Keratinocyte (primary cell): Measurements from ENCODE around the gene FOXR2. TPM values are rescaled to one million over a fixed set of nuclear protein-coding genes. Genes with fewer than 3 reads are reported as not detected.

Experiments used
- DNase-seq: peaks from one replicate; pipeline ENCODE4 v3.0.0-alpha.2; 2011; ENCODE audit warnings: low read depth, missing footprints, low spot score
- FAIRE-seq: peaks from 2 replicates; lab custom pipeline; 2011; peaks lifted over from hg19 to GRCh38; lab: Jason Lieb, UNC
- H2AFZ ChIP-seq: 2 replicates; pipeline ENCODE4 v1.6.0; 2012; ENCODE audit warnings: low read length, control low read depth, inconsistent platforms; ENCODE audit not compliant: control insufficient read depth
- H3K27ac ChIP-seq: 2 replicates; pipeline ENCODE4 v1.5.1; 2011; ENCODE audit warnings: low read length; ENCODE audit not compliant: control insufficient read depth, insufficient read depth
- H3K27me3 ChIP-seq: 3 replicates; pipeline ENCODE4 v1.6.0; 2011; ENCODE audit warnings: low read length; ENCODE audit not compliant: control insufficient read depth, insufficient read depth; ENCODE audit errors: extremely low read depth
- H3K36me3 ChIP-seq, 2 experiments: 2 replicates in 1 of 2; 3 replicates in 1 of 2; pipeline ENCODE4 v1.5.1; 2011; ENCODE audit warnings: low read length in 2 of 2, mild to moderate bottlenecking in 1 of 2; ENCODE audit not compliant: control insufficient read depth in 2 of 2, insufficient read depth in 2 of 2; ENCODE audit errors: extremely low read depth in 1 of 2
- H3K4me1 ChIP-seq: 3 replicates; pipeline ENCODE4 v1.5.1; 2011; ENCODE audit warnings: low read length; ENCODE audit not compliant: control insufficient read depth, insufficient read depth; ENCODE audit errors: extremely low read depth
- H3K4me2 ChIP-seq: 3 replicates; pipeline ENCODE4 v1.6.0; 2011; ENCODE audit warnings: low read depth, low read length; ENCODE audit not compliant: control insufficient read depth, insufficient read depth; ENCODE audit errors: extremely low read depth
- H3K4me3 ChIP-seq, 3 experiments: fragments of 200-600 bp in 1 of 3; sonication (generic) in 1 of 3; 2 replicates in 2 of 3; 3 replicates in 1 of 3; pipeline ENCODE4 v1.5.1; 2011 to 2016; ENCODE audit warnings: low read length in 3 of 3, mild to moderate bottlenecking in 3 of 3, control low read depth in 2 of 3, inconsistent platforms in 1 of 3, low read depth in 1 of 3, mixed read lengths in 1 of 3, mixed run types in 1 of 3, moderate library complexity in 1 of 3; ENCODE audit not compliant: control insufficient read depth in 2 of 3, insufficient read depth in 2 of 3; ENCODE audit errors: extremely low read depth in 1 of 3
- H3K79me2 ChIP-seq: 2 replicates; pipeline ENCODE4 v1.6.0; 2012; ENCODE audit warnings: low read length; ENCODE audit not compliant: control insufficient read depth, insufficient read depth
- H3K9ac ChIP-seq: 3 replicates; pipeline ENCODE4 v1.6.0; 2011; ENCODE audit warnings: low read length; ENCODE audit not compliant: control insufficient read depth, insufficient read depth; ENCODE audit errors: extremely low read depth
- H3K9me1 ChIP-seq: 3 replicates; pipeline ENCODE4 v1.6.0; 2011; ENCODE audit warnings: low read length; ENCODE audit not compliant: control insufficient read depth, insufficient read depth; ENCODE audit errors: extremely low read depth
- H3K9me3 ChIP-seq: 2 replicates; pipeline ENCODE4 v1.5.1; 2012; ENCODE audit warnings: low read depth, low read length; ENCODE audit not compliant: control insufficient read depth
- H4K20me1 ChIP-seq: 3 replicates; pipeline ENCODE4 v1.6.0; 2011; ENCODE audit warnings: low read length; ENCODE audit not compliant: control insufficient read depth, insufficient read depth; ENCODE audit errors: extremely low read depth
- EZH2 ChIP-seq: IDR thresholded peaks from one replicate; pipeline ENCODE4 v1.6.1; 2012; ENCODE audit warnings: inconsistent platforms, mild to moderate bottlenecking, low read length, moderate library complexity
- dilution Hi-C: fragments of 300-500 bp; cut with MboI; formaldehyde crosslinking; loops from one replicate; pipeline ENCODE4 v1.7.0; 2020; ENCODE audit warnings: low sequenced_read_pairs; ENCODE audit not compliant: extremely low pct_ligation_motif_present
- polyA plus RNA-seq, 5 experiments: library from polyadenylated mRNA; depleted of rRNA in 3 of 5; stranded (reverse) in 3 of 5; stranded (forward) in 1 of 5; unstranded in 1 of 5; fragments of >200 nt; gene quantifications; 1 replicate in 1 of 5; 2 replicates in 3 of 5; 3 replicates in 1 of 5; pipeline versions ENCODE4 v1.2.1 to v1.2.3, GENCODE V29; 2011 to 2012; ENCODE audit warnings: missing spikeins in 2 of 5, low read depth in 1 of 5, low replicate concordance in 1 of 5
- TF ChIP-seq, protein P1 (sequence below), 3 experiments: IDR thresholded peaks in 1 of 3; conservative IDR thresholded peaks in 1 of 3; optimal IDR thresholded peaks in 1 of 3; 2 replicates in 2 of 3; 3 replicates in 1 of 3; pipeline versions ENCODE3 to v1.5.1; 2011; ENCODE audit warnings: low read length in 3 of 3, mild to moderate bottlenecking in 3 of 3, moderate library complexity in 2 of 3, control low read depth in 1 of 3, inconsistent platforms in 1 of 3; ENCODE audit not compliant: insufficient read depth in 2 of 3; ENCODE audit errors: extremely low read depth in 1 of 3

The FOXR2 gene
- polyA plus RNA-seq, 1 donor (not counting 4 experiments of a cell fraction or from before 2014, with no cell fraction given): not detected

- FAIRE-seq: no peak
- no peaks in the 10 kb centered on the region for H3K27me3 ChIP-seq
- H3K9ac ChIP-seq: no peak overlapping the region
- no peaks in the 10 kb centered on the region for H3K36me3 ChIP-seq
- DNase-seq: no peak
- TF ChIP-seq EZH2: no peak
- TF ChIP-seq, protein P1, sequence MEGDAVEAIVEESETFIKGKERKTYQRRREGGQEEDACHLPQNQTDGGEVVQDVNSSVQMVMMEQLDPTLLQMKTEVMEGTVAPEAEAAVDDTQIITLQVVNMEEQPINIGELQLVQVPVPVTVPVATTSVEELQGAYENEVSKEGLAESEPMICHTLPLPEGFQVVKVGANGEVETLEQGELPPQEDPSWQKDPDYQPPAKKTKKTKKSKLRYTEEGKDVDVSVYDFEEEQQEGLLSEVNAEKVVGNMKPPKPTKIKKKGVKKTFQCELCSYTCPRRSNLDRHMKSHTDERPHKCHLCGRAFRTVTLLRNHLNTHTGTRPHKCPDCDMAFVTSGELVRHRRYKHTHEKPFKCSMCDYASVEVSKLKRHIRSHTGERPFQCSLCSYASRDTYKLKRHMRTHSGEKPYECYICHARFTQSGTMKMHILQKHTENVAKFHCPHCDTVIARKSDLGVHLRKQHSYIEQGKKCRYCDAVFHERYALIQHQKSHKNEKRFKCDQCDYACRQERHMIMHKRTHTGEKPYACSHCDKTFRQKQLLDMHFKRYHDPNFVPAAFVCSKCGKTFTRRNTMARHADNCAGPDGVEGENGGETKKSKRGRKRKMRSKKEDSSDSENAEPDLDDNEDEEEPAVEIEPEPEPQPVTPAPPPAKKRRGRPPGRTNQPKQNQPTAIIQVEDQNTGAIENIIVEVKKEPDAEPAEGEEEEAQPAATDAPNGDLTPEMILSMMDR (optimal IDR thresholded peaks at IDR 0.05 in 1 of 3, IDR thresholded peaks at IDR 0.05 in 1 of 3, conservative IDR thresholded peaks at IDR 0.05 in 1 of 3; ENCODE audit: extremely low read depth in 1 of 3, insufficient read depth in 2 of 3, low read length in 3 of 3): no peak
- no peak overlapping the region for H3K4me3 ChIP-seq
- H3K4me1 ChIP-seq: no peaks in the 10 kb centered on the region
- no peaks in the 10 kb centered on the region for H3K79me2 ChIP-seq
- no peaks in the 10 kb centered on the region for H3K9me3 ChIP-seq
- H2AFZ ChIP-seq: no peak overlapping the region
- no peak overlapping the region for H3K4me2 ChIP-seq
- no peaks in the 10 kb centered on the region for H3K9me1 ChIP-seq
- no peaks in the 10 kb centered on the region for H4K20me1 ChIP-seq
- no peak overlapping the region for H3K27ac ChIP-seq
- dilution Hi-C loops: no loop called here
Observed at GRCh38 chrX:55582447-55582846, 40.8 kb upstream of the FOXR2 start.

- no peak for FAIRE-seq
- H2AFZ ChIP-seq: no peak overlapping the region
- dilution Hi-C loops: no loop called here
- no peak overlapping the region for H3K4me3 ChIP-seq
- H3K4me2 ChIP-seq: no peak overlapping the region
- no peaks in the 10 kb centered on the region for H3K79me2 ChIP-seq
- TF ChIP-seq, protein P1 (optimal IDR thresholded peaks at IDR 0.05 in 1 of 3, IDR thresholded peaks at IDR 0.05 in 1 of 3, conservative IDR thresholded peaks at IDR 0.05 in 1 of 3; ENCODE audit: extremely low read depth in 1 of 3, insufficient read depth in 2 of 3, low read length in 3 of 3): no peak
- TF ChIP-seq EZH2: no peak
- no peak for DNase-seq
- no peaks in the 10 kb centered on the region for H3K9me3 ChIP-seq
- no peaks in the 10 kb centered on the region for H3K4me1 ChIP-seq
- H3K27me3 ChIP-seq: no peaks in the 10 kb centered on the region
- H3K9ac ChIP-seq: no peak overlapping the region
- no peaks in the 10 kb centered on the region for H3K36me3 ChIP-seq
- H3K9me1 ChIP-seq: no peaks in the 10 kb centered on the region
- H4K20me1 ChIP-seq: no peaks in the 10 kb centered on the region
- no peak overlapping the region for H3K27ac ChIP-seq
Observed at GRCh38 chrX:55593296-55593695, 29.9 kb upstream of the FOXR2 start.
